ENCODE measurements around the gene VPS13D.

VPS13D gene

DNA sequence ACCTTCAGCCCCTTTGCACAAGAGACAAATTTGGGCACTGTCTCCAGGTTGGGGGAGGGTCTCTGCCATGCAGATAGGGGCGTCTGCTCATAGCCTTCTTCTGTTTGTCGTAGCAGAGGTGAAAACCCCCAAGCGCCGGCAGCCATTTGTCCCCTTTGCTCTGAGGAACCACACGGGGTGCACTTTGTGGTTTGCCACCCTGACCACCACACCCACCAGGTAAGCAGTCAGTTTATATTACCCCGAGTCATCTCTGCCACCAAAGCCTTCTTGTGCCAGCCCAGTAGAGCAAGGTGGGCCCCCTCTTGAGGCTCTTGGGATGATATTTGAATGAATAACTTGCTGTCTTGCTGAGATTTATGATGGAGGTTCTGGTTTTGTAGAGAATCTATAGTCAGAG, 111.8 kb downstream of the VPS13D start:
- no peak overlapping the region for H3K4me3 ChIP-seq (ENCODE audit: low read depth, low read length)
- TF ChIP-seq, protein P1, sequence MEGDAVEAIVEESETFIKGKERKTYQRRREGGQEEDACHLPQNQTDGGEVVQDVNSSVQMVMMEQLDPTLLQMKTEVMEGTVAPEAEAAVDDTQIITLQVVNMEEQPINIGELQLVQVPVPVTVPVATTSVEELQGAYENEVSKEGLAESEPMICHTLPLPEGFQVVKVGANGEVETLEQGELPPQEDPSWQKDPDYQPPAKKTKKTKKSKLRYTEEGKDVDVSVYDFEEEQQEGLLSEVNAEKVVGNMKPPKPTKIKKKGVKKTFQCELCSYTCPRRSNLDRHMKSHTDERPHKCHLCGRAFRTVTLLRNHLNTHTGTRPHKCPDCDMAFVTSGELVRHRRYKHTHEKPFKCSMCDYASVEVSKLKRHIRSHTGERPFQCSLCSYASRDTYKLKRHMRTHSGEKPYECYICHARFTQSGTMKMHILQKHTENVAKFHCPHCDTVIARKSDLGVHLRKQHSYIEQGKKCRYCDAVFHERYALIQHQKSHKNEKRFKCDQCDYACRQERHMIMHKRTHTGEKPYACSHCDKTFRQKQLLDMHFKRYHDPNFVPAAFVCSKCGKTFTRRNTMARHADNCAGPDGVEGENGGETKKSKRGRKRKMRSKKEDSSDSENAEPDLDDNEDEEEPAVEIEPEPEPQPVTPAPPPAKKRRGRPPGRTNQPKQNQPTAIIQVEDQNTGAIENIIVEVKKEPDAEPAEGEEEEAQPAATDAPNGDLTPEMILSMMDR (IDR thresholded peaks at IDR 0.05; ENCODE audit: low read depth, low read length), result no peak
- in situ Hi-C loops (cut with HindIII; ENCODE audit: low sequenced_read_pairs), result no loop called here
- DNase-seq (ENCODE audit: low read depth, low spot score), result no peak

GRCh38 chr1:12342401-12343003, 112.7 kb downstream of the VPS13D start:
- TF ChIP-seq, protein P1 (IDR thresholded peaks at IDR 0.05; ENCODE audit: low read depth, low read length), result no peak
- no peak overlapping the region for H3K4me3 ChIP-seq (ENCODE audit: low read depth, low read length)
- DNase-seq (ENCODE audit: low read depth, low spot score), result no peak
- in situ Hi-C loops (cut with HindIII; ENCODE audit: low sequenced_read_pairs), result no loop called here

- in situ Hi-C loops (cut with HindIII; ENCODE audit: low sequenced_read_pairs), result no loop called here
- DNase-seq (ENCODE audit: low read depth, low spot score), result no peak
- H3K4me3 ChIP-seq (ENCODE audit: low read depth, low read length), result no peak overlapping the region
- TF ChIP-seq, protein P1 (IDR thresholded peaks at IDR 0.05; ENCODE audit: low read depth, low read length), result no peak
Observed at GRCh38 chr1:12343823-12344487, 114.1 kb downstream of the VPS13D start.

DNA sequence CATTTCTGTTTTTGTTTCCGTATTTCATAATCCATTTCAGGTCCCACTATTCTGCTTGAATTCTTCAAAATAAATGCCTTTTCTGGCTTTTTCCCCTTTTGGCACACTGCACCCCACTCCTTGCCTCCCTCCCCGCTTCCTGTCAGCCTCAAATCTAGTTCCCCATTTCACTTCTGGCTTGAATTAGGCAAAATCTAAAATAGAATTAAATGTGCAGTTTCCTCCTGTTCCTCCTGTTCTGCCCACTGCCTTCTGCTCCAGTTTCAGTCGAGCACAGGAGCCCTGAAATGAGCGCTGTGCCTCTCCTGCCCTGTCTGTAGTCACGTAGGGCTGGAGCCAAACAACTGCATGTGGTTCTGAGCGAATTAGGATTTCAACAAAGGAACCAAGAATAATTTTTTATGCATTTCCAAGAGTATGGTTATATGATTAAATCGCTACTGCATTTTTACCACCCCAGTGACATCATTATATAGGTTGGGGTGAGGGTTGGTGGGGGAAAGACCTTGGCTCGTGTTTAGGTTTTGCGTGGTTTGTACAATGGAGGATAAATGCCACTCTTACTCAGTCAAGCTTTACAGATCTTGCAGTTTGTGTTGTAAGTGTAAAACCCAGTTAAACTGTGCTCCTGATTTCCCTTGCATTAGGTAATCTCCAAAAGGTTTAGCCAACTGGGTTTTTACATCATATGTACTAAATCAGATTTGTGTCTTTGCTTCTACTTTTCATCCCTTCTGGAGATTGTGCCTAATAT, 114.9 kb downstream of the VPS13D start:
- no peak for DNase-seq (ENCODE audit: low read depth, low spot score)
- TF ChIP-seq, protein P1 (IDR thresholded peaks at IDR 0.05; ENCODE audit: low read depth, low read length), result no peak
- in situ Hi-C loops (cut with HindIII; ENCODE audit: low sequenced_read_pairs), result no loop called here
- no peak overlapping the region for H3K4me3 ChIP-seq (ENCODE audit: low read depth, low read length)

DNA sequence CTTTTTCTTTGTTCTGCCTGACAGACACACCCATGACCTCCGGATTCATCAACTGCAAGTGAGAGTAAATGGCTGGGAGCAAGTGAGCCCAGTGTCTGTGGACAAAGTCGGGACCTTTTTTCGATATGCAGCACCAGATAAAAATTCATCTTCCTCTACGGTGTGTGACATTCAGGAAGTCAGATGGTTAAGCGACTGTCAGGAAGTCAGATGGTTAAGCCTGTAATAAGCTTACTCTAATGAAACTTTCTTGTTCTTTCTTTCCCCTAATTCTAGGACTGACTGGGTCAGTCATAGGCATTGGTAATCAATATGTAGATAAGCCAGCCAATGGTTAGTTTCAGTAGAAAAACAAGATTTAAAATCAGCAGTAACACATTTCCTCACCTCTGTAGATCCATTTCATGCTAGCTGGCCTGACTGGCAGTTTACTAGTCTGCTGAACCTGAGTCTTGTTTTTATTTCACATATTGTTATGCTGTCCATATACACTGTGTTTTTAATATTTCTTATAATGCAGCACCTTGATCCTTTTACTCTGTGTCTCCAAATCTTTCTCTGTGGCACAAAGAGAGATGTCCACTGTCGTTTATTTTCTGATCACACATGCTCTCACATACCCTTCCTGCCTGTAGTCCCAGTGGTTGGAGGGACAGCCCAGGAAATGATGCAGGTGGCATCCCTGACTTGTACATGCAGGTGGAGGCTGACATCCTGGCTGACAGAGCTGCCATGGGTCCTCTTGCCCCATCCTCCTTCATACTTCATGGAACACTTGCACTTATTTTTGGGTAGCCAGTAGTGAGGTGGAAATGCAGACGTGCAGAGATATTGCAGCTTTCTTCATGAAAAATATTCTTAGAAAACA, 115.8 kb downstream of the VPS13D start:
- no peak overlapping the region for H3K4me3 ChIP-seq (ENCODE audit: low read depth, low read length)
- in situ Hi-C loops (cut with HindIII; ENCODE audit: low sequenced_read_pairs), result no loop called here
- DNase-seq (ENCODE audit: low read depth, low spot score), result no peak
- TF ChIP-seq, protein P1 (IDR thresholded peaks at IDR 0.05; ENCODE audit: low read depth, low read length), result no peak
